ENCODE results near the gene PRKAA1. TPM values are rescaled to one million over a fixed set of nuclear protein-coding genes. Genes with fewer than 3 reads are reported as not detected.

Gene PRKAA1
- polyA plus RNA-seq, 3 donors, result 23.4 to 32.8 (median 29.6) TPM

DNA sequence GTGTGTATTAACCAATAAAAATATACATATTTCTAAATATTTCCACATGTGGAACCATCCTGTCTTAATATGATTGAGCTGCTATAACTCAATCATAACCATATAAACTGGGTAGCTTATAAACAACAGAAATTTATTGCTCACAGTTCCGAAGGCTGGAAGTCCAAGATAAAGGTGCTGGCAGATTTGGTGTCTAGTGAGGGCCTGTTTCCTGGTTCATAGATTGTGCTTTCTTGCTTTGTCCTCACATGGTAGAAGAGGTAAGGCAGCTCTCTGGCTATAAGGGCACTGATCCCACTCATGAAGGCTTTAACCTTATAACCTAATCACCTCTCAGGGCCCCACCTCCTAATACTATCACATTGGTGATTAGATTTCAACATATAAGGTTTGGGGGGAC lies 14.0 kb upstream of the PRKAA1 start:
- Mint-ChIP-seq H3K36me3 (no peaks in the 10 kb centered on the region), H3K4me1 (no peaks in the 10 kb centered on the region), H3K27me3 (ENCODE audit: low read depth in 3 of 3) (peaks cover 1 to 2% (median 1%) of the 10 kb centered on the region in 3 donors), H3K9me3 (no peaks in the 10 kb centered on the region), H3K27ac (peak overlapping the region in 1 of 7 donors; percentile 33), H3K4me3 (no peak overlapping the region)
- Histone ChIP-seq H3K27ac (ENCODE audit: low read depth in 1 of 2, low read length in 2 of 2) (no peak overlapping the region), H2AFZ (ENCODE audit: insufficient read depth, low read depth, low read length, poor library complexity, severe bottlenecking) (no peak overlapping the region), H3K36me3 (replicated peaks in 1 of 2; ENCODE audit: control insufficient read depth in 1 of 2, insufficient read depth in 2 of 2, low read length in 2 of 2) (no peaks in the 10 kb centered on the region), H3K4me2 (replicated peaks; ENCODE audit: extremely low read depth, low read length, poor library complexity, severe bottlenecking) (no peak overlapping the region), H3K27me3 (ENCODE audit: control insufficient read depth in 2 of 2, insufficient read depth in 2 of 2, low read length in 2 of 2) (no peaks in the 10 kb centered on the region), H4K20me1 (ENCODE audit: insufficient read depth, low read length) (no peaks in the 10 kb centered on the region), H3K4me1 (ENCODE audit: control insufficient read depth in 1 of 2, insufficient read depth in 2 of 2, low read length in 2 of 2) (no peaks in the 10 kb centered on the region), H3K79me2 (ENCODE audit: insufficient read depth, low read length) (no peaks in the 10 kb centered on the region), H3K4me3 (replicated peaks in 1 of 3; ENCODE audit: low read depth in 2 of 3, low read length in 3 of 3) (no peak overlapping the region), H3K9me3 (replicated peaks in 1 of 2; ENCODE audit: control insufficient read depth in 1 of 2, insufficient read depth in 1 of 2, low read length in 2 of 2) (no peaks in the 10 kb centered on the region), H3K9ac (ENCODE audit: insufficient read depth, low read length, poor library complexity, severe bottlenecking) (no peak overlapping the region)
- no peak for DNase-seq
- TF ChIP-seq, protein P1, sequence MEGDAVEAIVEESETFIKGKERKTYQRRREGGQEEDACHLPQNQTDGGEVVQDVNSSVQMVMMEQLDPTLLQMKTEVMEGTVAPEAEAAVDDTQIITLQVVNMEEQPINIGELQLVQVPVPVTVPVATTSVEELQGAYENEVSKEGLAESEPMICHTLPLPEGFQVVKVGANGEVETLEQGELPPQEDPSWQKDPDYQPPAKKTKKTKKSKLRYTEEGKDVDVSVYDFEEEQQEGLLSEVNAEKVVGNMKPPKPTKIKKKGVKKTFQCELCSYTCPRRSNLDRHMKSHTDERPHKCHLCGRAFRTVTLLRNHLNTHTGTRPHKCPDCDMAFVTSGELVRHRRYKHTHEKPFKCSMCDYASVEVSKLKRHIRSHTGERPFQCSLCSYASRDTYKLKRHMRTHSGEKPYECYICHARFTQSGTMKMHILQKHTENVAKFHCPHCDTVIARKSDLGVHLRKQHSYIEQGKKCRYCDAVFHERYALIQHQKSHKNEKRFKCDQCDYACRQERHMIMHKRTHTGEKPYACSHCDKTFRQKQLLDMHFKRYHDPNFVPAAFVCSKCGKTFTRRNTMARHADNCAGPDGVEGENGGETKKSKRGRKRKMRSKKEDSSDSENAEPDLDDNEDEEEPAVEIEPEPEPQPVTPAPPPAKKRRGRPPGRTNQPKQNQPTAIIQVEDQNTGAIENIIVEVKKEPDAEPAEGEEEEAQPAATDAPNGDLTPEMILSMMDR (IDR thresholded peaks at IDR 0.05), result no peak
- no CpG with 5 or more reads among the region's 1 CpG for WGBS (ENCODE audit: insufficient coverage)
- intact Hi-C loops (cut with micrococcal nuclease), result no loop called here

DNA sequence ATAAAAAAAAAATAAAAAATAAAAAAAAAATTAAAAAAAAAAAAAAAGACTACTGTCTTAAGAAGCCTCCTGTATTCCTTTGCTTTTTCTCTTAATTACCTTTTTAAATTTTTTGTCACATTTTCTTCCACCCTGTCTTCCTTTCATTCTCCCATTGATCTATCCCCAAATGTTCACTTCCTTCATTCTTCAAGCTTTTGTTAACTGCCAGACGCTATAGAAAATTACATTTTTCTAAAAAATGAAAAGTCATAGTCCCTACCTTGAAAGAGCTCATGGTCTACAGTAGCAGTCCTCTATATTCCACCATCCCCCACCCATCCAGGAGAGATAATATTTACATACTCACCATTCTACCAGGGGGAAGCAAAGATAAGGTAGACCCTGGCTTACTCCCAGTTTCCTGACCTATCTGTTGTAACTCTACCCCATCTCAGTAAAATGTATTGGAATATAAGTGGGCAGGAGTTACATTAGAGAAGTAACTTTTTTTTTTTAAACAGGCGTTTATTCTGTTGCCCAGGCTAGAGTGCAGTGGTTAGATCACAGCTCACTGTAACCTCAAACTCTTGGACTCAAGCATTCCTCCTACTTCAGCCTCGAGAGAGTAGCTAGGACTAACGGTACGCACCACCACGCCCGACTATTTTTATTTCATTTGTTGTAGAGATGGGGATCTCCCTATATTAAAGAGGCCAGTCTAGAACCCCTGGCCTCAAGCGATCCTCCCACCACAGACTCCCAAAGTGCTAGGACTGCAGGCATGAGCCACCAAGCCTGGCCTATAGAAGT lies 3.8 kb upstream of the PRKAA1 start:
- Histone ChIP-seq H3K27ac (ENCODE audit: low read depth in 1 of 2, low read length in 2 of 2) (no peak overlapping the region), H3K4me2 (replicated peaks; ENCODE audit: extremely low read depth, low read length, poor library complexity, severe bottlenecking) (no peak overlapping the region), H3K36me3 (replicated peaks in 1 of 2; ENCODE audit: control insufficient read depth in 1 of 2, insufficient read depth in 2 of 2, low read length in 2 of 2) (no peaks in the 10 kb centered on the region), H4K20me1 (ENCODE audit: insufficient read depth, low read length) (peaks cover under 1% of the 10 kb centered on the region), H3K9ac (ENCODE audit: insufficient read depth, low read length, poor library complexity, severe bottlenecking) (no peak overlapping the region), H3K79me2 (ENCODE audit: insufficient read depth, low read length) (peaks cover 10% of the 10 kb centered on the region), H3K9me3 (replicated peaks in 1 of 2; ENCODE audit: control insufficient read depth in 1 of 2, insufficient read depth in 1 of 2, low read length in 2 of 2) (no peaks in the 10 kb centered on the region), H3K27me3 (ENCODE audit: control insufficient read depth in 2 of 2, insufficient read depth in 2 of 2, low read length in 2 of 2) (peaks cover 2 to 4% of the 10 kb centered on the region in 2 donors), H3K4me3 (replicated peaks in 1 of 3; ENCODE audit: low read depth in 2 of 3, low read length in 3 of 3) (no peak overlapping the region), H3K4me1 (ENCODE audit: control insufficient read depth in 1 of 2, insufficient read depth in 2 of 2, low read length in 2 of 2) (peaks cover 6 to 15% of the 10 kb centered on the region in 2 donors), H2AFZ (ENCODE audit: insufficient read depth, low read depth, low read length, poor library complexity, severe bottlenecking) (no peak overlapping the region)
- H3K4me3 Mint-ChIP-seq, result no peak overlapping the region
- H3K4me1 Mint-ChIP-seq, result peaks cover 7% of the 10 kb centered on the region
- H3K27me3 Mint-ChIP-seq (ENCODE audit: low read depth in 3 of 3), result peaks cover 0 to 5% (median 4%) of the 10 kb centered on the region in 3 donors
- 100% methylated on average over 1 of the region's 8 CpGs for WGBS (ENCODE audit: insufficient coverage)
- H3K36me3 Mint-ChIP-seq, result no peaks in the 10 kb centered on the region
- DNase-seq, result no peak
- H3K9me3 Mint-ChIP-seq, result no peaks in the 10 kb centered on the region
- TF ChIP-seq, protein P1 (IDR thresholded peaks at IDR 0.05), result no peak
- H3K27ac Mint-ChIP-seq, result no peak overlapping the region
- intact Hi-C loops (cut with micrococcal nuclease), result no loop called here

Data from CD14-positive monocyte (primary cell).